GM23338 (cell line): ENCODE measurements around the gene ELFN1. TPM values are rescaled to one million over a fixed set of nuclear protein-coding genes. Genes with fewer than 3 reads are reported as not detected.

Experiments
- ATAC-seq: fragments of 200-7000 bp; cut with Tn5 transposase; 3 replicates; pipeline ENCODE4 v1.9.1; 2020
- DNase-seq: peaks from one replicate; pipeline ENCODE4 v3.0.0-alpha.2; 2015; ENCODE audit warnings: low spot score
- H2AFZ ChIP-seq: fragments of 200-600 bp; sonication (generic); 2 replicates; pipeline ENCODE4 v1.8.0; 2016; ENCODE audit warnings: antibody characterized with exemption, mild to moderate bottlenecking, moderate library complexity
- H3F3A ChIP-seq: fragments of 200-600 bp; sonication (generic); replicated peaks from 2 replicates; pipeline ENCODE4 v1.8.0; 2017; ENCODE audit warnings: antibody characterized with exemption, mixed run types, low read depth
- H3K27ac ChIP-seq: fragments of 200-600 bp; sonication (generic); 2 replicates; pipeline ENCODE4 v1.6.1; 2016; ENCODE audit warnings: low read depth
- H3K27me3 ChIP-seq: fragments of 200-600 bp; sonication (generic); 2 replicates; pipeline ENCODE4 v1.8.0; 2016; ENCODE audit warnings: mild to moderate bottlenecking, mixed run types, moderate library complexity; ENCODE audit not compliant: insufficient read depth
- H3K36me3 ChIP-seq: fragments of 200-600 bp; sonication (generic); 2 replicates; pipeline ENCODE4 v1.8.0; 2016; ENCODE audit warnings: mild to moderate bottlenecking; ENCODE audit not compliant: insufficient read depth
- H3K4me1 ChIP-seq: fragments of 200-600 bp; sonication (generic); 2 replicates; pipeline ENCODE4 v1.8.0; 2016; ENCODE audit warnings: mild to moderate bottlenecking, moderate library complexity; ENCODE audit not compliant: insufficient read depth
- H3K4me2 ChIP-seq: fragments of 200-600 bp; sonication (generic); 2 replicates; pipeline ENCODE4 v1.7.1; 2017; ENCODE audit warnings: mixed run types
- H3K4me3 ChIP-seq: fragments of 200-600 bp; sonication (generic); 2 replicates; pipeline ENCODE4 v1.6.1; 2016; ENCODE audit warnings: mixed run types
- H3K79me2 ChIP-seq: fragments of 200-600 bp; sonication (generic); replicated peaks from 2 replicates; pipeline ENCODE4 v1.8.0; 2017; ENCODE audit warnings: mild to moderate bottlenecking; ENCODE audit not compliant: insufficient read depth
- H3K9me2 ChIP-seq: fragments of 200-600 bp; sonication (generic); 2 replicates; pipeline ENCODE4 v1.8.0; 2017; ENCODE audit not compliant: insufficient read depth
- H4K20me1 ChIP-seq: fragments of 200-600 bp; sonication (generic); replicated peaks from 2 replicates; pipeline ENCODE4 v1.8.0; 2017; ENCODE audit warnings: mild to moderate bottlenecking; ENCODE audit not compliant: insufficient read depth
- H3K27ac Mint-ChIP-seq: 2 replicates; pipeline ENCODE4 v1.8.0; 2020; ENCODE audit warnings: inconsistent platforms, mild to moderate bottlenecking, moderate library complexity, mixed read lengths
- H3K27me3 Mint-ChIP-seq: 3 replicates; pipeline ENCODE4 v1.8.0; 2022; ENCODE audit warnings: low read depth, mild to moderate bottlenecking, moderate library complexity, mixed read lengths, inconsistent platforms; ENCODE audit not compliant: insufficient read depth, poor library complexity
- H3K36me3 Mint-ChIP-seq: 3 replicates; pipeline ENCODE4 v1.8.0; 2021; ENCODE audit warnings: low read depth, mild to moderate bottlenecking, inconsistent platforms, moderate library complexity, mixed read lengths
- H3K4me1 Mint-ChIP-seq: 3 replicates; pipeline ENCODE4 v1.8.0; 2020; ENCODE audit warnings: mild to moderate bottlenecking, inconsistent platforms, mixed read lengths
- H3K4me3 Mint-ChIP-seq: 3 replicates; pipeline ENCODE4 v1.8.0; 2021; ENCODE audit warnings: moderate library complexity, mild to moderate bottlenecking, inconsistent platforms, mixed read lengths
- H3K9me3 Mint-ChIP-seq: 3 replicates; pipeline ENCODE4 v1.8.0; 2020; ENCODE audit warnings: moderate library complexity, mild to moderate bottlenecking, inconsistent platforms, mixed read lengths
- CREB1 ChIP-seq: fragments of 250-450 bp; sonication (Bioruptor Pico); IDR thresholded peaks from 2 replicates; pipeline ENCODE4 v1.5.0; 2020; ENCODE audit warnings: low read depth, mild to moderate bottlenecking, moderate library complexity
- EZH2 ChIP-seq: fragments of 200-600 bp; sonication (generic); IDR thresholded peaks from one replicate; pipeline ENCODE4 v1.8.0; 2017; ENCODE audit warnings: antibody characterized with exemption, mild to moderate bottlenecking, low read depth; ENCODE audit not compliant: unreplicated experiment
- EZH2phosphoT487 ChIP-seq: fragments of 200-600 bp; sonication (generic); IDR thresholded peaks from one replicate; pipeline ENCODE4 v1.8.1; 2018; ENCODE audit warnings: antibody characterized with exemption; ENCODE audit not compliant: unreplicated experiment
- JUNB ChIP-seq: IDR thresholded peaks from one replicate; pipeline ENCODE4 v1.6.1; 2016; ENCODE audit warnings: antibody characterized with exemption; ENCODE audit not compliant: unreplicated experiment
- NANOG ChIP-seq: IDR thresholded peaks from 2 replicates; pipeline ENCODE4 v1.6.1; 2016; ENCODE audit warnings: antibody characterized with exemption, borderline replicate concordance
- POLR2AphosphoS5 ChIP-seq: IDR thresholded peaks from 2 replicates; pipeline ENCODE4 v1.6.1; 2016; ENCODE audit warnings: antibody characterized with exemption, low read depth
- ZNF462 ChIP-seq: fragments of 250-450 bp; sonication (Bioruptor Pico); IDR thresholded peaks from 2 replicates; pipeline ENCODE4 v1.5.0; 2020; ENCODE audit warnings: mild to moderate bottlenecking, moderate library complexity
- long read RNA-seq: library from polyadenylated mRNA; unstranded; transcript quantifications from one replicate; pipeline ENCODE4 v2.0.0, GENCODE V29; 2020; ENCODE audit not compliant: unreplicated experiment
- polyA plus RNA-seq: library from polyadenylated mRNA; unstranded; fragments of >200 nt; fragmentation: Nextera tagmentation; extraction: Ambion mirVana; gene quantifications from 2 replicates; pipeline ENCODE4 v1.2.1, GENCODE V29; 2016
- total RNA-seq: library from RNA; depleted of rRNA; stranded (reverse); fragments of >200 nt; shearing (Covaris generic); gene quantifications from 2 replicates; pipeline ENCODE4 v1.2.3, GENCODE V29; 2014; rRNA removed
- TF ChIP-seq, protein P1 (sequence below), 2 experiments: fragments of 200-600 bp in 1 of 2; sonication (generic) in 1 of 2; conservative IDR thresholded peaks; 2 replicates each; pipeline versions ENCODE4 v1.5.1 to v1.6.1; 2016 to 2017; ENCODE audit warnings: antibody characterized with exemption in 2 of 2, low read depth in 2 of 2, mild to moderate bottlenecking in 2 of 2, moderate library complexity in 1 of 2

The ELFN1 gene
- total RNA-seq (3.5 and 5.0 TPM in 2 replicates), polyA plus RNA-seq (0.08 and 0.09 TPM in 2 replicates)
- long read RNA-seq, result 0 reads

DNA sequence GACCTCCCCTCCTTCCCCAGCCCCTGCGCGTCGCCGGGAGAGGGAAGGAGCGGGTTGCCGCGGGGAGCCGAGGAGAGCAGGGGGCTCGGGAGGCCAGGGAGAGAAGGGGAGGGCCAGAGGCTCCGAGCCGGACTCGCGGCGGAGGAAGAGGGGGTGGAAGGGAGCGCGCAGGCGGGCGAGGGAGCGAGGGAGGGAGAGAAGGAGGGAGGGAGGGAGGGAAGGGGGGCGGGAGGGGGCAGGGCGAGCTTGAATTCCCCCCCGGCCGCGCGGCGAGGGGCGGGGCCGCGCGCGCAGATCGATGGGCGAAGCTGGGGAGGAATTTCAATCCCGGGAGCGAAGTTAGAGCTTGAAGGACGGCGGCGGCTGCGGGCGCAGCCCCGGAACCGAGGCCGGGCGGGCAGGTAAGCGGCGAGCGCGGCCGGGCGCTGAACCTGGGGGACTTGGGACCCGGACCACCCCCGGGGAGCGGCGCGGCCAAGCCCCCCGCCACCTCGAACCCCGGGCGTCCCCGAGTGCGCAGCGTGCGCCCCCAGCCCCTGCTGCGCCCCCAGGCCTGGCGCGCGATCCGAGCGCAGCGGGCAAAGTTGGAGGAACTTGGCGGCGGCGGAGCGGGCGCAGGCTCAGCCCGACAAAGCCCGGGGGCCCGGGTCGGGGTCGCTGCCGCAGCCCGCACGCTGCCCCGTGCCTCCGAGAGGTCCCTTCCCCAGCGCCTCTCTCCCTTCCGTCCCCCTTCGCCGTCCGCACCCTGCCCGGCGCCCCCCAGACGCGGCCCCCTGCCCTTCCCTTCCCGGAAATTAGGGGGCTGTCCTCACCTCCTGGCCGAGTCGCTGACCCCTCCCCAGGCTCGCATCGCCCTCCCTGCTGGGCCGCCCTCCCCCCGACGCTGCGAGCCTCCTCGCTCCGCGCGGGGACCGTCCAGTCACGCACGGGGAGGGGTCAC, at the start of gene ELFN1:
TSS of gene ELFN1 (plus strand) at position 324 of the 940 bp plus-strand sequence. CDS start 74,320 bp downstream, outside the sequence.
- DNase-seq (peak; percentile 90), ATAC-seq (peak; percentile 45)
- H3K4me3 Mint-ChIP-seq, result peak within 1 kb of the TSS; percentile 65
- Histone ChIP-seq H4K20me1 (no peaks in the 10 kb centered on the region), H3K4me3 (peak within 1 kb of the TSS; percentile 65), H3F3A (no peaks in the 10 kb centered on the region), H3K79me2 (no peaks in the 10 kb centered on the region), H2AFZ (peak within 1 kb of the TSS; percentile 69; the same call in 1 of the 2 replicates), H3K4me2 (peak within 1 kb of the TSS; percentile 82), H3K9me2 (no peaks in the 10 kb centered on the region), H3K27me3 (peaks cover 66% of the 10 kb centered on the region), H3K36me3 (no peaks in the 10 kb centered on the region), H3K27ac (no peak within 1 kb of the TSS), H3K4me1 (peaks cover 12% of the 10 kb centered on the region; the same call in 1 of the 2 replicates)
- TF ChIP-seq CREB1, result 0 out of 2 replicates have a peak, but pooled peaks have one; percentile 19
- no peak for TF ChIP-seq EZH2phosphoT487
- TF ChIP-seq EZH2, result peak; percentile 20
- no peak within 1 kb of the TSS for H3K27ac Mint-ChIP-seq
- peaks cover 5% of the 10 kb centered on the region; the same call in 2 of the 3 replicates for H3K4me1 Mint-ChIP-seq
- no peaks in the 10 kb centered on the region for H3K36me3 Mint-ChIP-seq
- no peaks in the 10 kb centered on the region for H3K9me3 Mint-ChIP-seq
- H3K27me3 Mint-ChIP-seq, result peaks cover 47% of the 10 kb centered on the region

DNA sequence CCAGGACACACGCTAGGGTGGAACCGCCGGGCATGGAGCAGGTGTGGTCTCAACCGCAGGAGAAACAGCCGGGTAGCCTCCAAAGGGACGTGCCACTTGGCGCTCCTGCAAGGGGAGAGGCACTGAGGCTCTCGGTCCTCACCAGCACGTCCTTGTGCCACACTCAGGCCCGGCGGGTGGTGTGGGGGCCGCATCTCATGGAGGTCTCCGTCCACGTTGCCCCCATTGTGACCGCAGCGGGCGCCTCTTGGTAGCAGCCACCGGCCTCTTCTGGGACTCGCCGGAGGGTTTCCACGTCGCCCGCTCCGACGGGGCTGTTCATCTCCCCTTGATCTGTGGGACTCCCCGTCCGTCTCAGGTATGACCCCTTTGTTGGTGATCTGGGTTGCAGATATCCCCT, 49.2 kb upstream of the ELFN1 start:
- DNase-seq (no peak), ATAC-seq (no peak)
- Histone ChIP-seq H3K4me3 (no peak overlapping the region), H4K20me1 (no peaks in the 10 kb centered on the region), H3F3A (no peaks in the 10 kb centered on the region), H3K9me2 (no peaks in the 10 kb centered on the region), H3K4me2 (no peak overlapping the region), H3K79me2 (no peaks in the 10 kb centered on the region), H3K36me3 (no peaks in the 10 kb centered on the region), H3K27ac (no peak overlapping the region), H2AFZ (no peak overlapping the region), H3K27me3 (no peaks in the 10 kb centered on the region), H3K4me1 (no peaks in the 10 kb centered on the region)
- Mint-ChIP-seq H3K27me3 (peaks cover 9% of the 10 kb centered on the region), H3K27ac (no peak overlapping the region), H3K36me3 (no peaks in the 10 kb centered on the region), H3K4me1 (peaks cover 4% of the 10 kb centered on the region; the same call in 1 of the 3 replicates), H3K9me3 (peaks cover 4% of the 10 kb centered on the region; the same call in 1 of the 3 replicates), H3K4me3 (no peak overlapping the region)
- TF ChIP-seq NANOG, result no peak
- TF ChIP-seq JUNB, result no peak
- no peak for TF ChIP-seq ZNF462 (CRISPR knock-in tag)
- no peak for TF ChIP-seq CREB1
- no peak for TF ChIP-seq POLR2AphosphoS5
- TF ChIP-seq EZH2phosphoT487, result no peak
- no peak for TF ChIP-seq EZH2
- TF ChIP-seq, protein P1, sequence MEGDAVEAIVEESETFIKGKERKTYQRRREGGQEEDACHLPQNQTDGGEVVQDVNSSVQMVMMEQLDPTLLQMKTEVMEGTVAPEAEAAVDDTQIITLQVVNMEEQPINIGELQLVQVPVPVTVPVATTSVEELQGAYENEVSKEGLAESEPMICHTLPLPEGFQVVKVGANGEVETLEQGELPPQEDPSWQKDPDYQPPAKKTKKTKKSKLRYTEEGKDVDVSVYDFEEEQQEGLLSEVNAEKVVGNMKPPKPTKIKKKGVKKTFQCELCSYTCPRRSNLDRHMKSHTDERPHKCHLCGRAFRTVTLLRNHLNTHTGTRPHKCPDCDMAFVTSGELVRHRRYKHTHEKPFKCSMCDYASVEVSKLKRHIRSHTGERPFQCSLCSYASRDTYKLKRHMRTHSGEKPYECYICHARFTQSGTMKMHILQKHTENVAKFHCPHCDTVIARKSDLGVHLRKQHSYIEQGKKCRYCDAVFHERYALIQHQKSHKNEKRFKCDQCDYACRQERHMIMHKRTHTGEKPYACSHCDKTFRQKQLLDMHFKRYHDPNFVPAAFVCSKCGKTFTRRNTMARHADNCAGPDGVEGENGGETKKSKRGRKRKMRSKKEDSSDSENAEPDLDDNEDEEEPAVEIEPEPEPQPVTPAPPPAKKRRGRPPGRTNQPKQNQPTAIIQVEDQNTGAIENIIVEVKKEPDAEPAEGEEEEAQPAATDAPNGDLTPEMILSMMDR (conservative IDR thresholded peaks at IDR 0.05; ENCODE audit: low read depth in 2 of 2), result no peak
